Mesendoderm (in vitro differentiated cells): ENCODE measurements around the gene TRRAP.

Experiments
- DNase-seq: peaks from one replicate; pipeline ENCODE4 v3.0.0; 2013
- H2AK5ac ChIP-seq: 2 replicates; pipeline ENCODE4 v1.6.1; 2013; ENCODE audit warnings: low read length, inconsistent platforms
- H2BK120ac ChIP-seq: 2 replicates; pipeline ENCODE4 v1.6.1; 2013; ENCODE audit warnings: low read depth, mild to moderate bottlenecking, low read length, moderate library complexity, mixed read lengths
- H2BK15ac ChIP-seq: replicated peaks from 2 replicates; pipeline ENCODE4 v1.6.1; 2013; ENCODE audit warnings: low read depth, mild to moderate bottlenecking, moderate library complexity
- H2BK5ac ChIP-seq: 2 replicates; pipeline ENCODE4 v1.6.1; 2013; ENCODE audit warnings: low read length, inconsistent platforms
- H3K18ac ChIP-seq: 2 replicates; pipeline ENCODE4 v1.6.1; 2013; ENCODE audit warnings: mild to moderate bottlenecking, low read length, mixed read lengths
- H3K23ac ChIP-seq: one replicate; pipeline ENCODE4 v1.6.1; 2013; ENCODE audit warnings: low read length
- H3K27ac ChIP-seq: 2 replicates; pipeline ENCODE4 v1.5.1; 2013; ENCODE audit warnings: low read depth, mild to moderate bottlenecking, inconsistent platforms, low read length, moderate library complexity
- H3K27me3 ChIP-seq: 2 replicates; pipeline ENCODE4 v1.6.1; 2013; ENCODE audit warnings: low read length, control low read depth, mild to moderate bottlenecking, inconsistent platforms; ENCODE audit not compliant: insufficient read depth, poor library complexity
- H3K36me3 ChIP-seq: 2 replicates; pipeline ENCODE4 v1.6.1; 2013; ENCODE audit warnings: low read length, inconsistent platforms; ENCODE audit not compliant: control insufficient read depth, insufficient read depth
- H3K4ac ChIP-seq: one replicate; pipeline ENCODE4 v1.6.1; 2013; ENCODE audit warnings: low read depth, mild to moderate bottlenecking, low read length, moderate library complexity
- H3K4me1 ChIP-seq: 2 replicates; pipeline ENCODE4 v1.6.1; 2013; ENCODE audit warnings: low read depth, low read length, inconsistent platforms; ENCODE audit not compliant: control insufficient read depth
- H3K4me2 ChIP-seq: 2 replicates; pipeline ENCODE4 v1.6.1; 2013; ENCODE audit warnings: low read length
- H3K4me3 ChIP-seq: 2 replicates; pipeline ENCODE4 v1.5.1; 2013; ENCODE audit warnings: mild to moderate bottlenecking, low read length
- H3K56ac ChIP-seq: one replicate; pipeline ENCODE4 v1.6.1; 2013; ENCODE audit warnings: low read length
- H3K79me1 ChIP-seq: 2 replicates; pipeline ENCODE4 v1.6.1; 2013; ENCODE audit warnings: low read length, inconsistent platforms
- H3K79me2 ChIP-seq: 2 replicates; pipeline ENCODE4 v1.6.1; 2013; ENCODE audit warnings: mild to moderate bottlenecking, low read length; ENCODE audit not compliant: control insufficient read depth, insufficient read depth
- H3K9ac ChIP-seq: 2 replicates; pipeline ENCODE4 v1.6.1; 2013; ENCODE audit warnings: low read length, inconsistent platforms
- H4K5ac ChIP-seq: one replicate; pipeline ENCODE4 v1.6.1; 2013; ENCODE audit warnings: low read length
- H4K8ac ChIP-seq: one replicate; pipeline ENCODE4 v1.6.1; 2013; ENCODE audit warnings: low read depth, mild to moderate bottlenecking, control low read depth, low read length, moderate library complexity
- WGBS: extraction: QIAGEN DNeasy Blood & Tissue Kit; methylation state at CpG from one replicate; pipeline ENCODE4 v1.1.7; 2013; ENCODE audit warnings: low lambda C conversion rate, missing lambda C conversion rate; ENCODE audit not compliant: insufficient coverage; ENCODE audit errors: extremely low coverage; 5-methylcytosine and 5-hydroxymethylcytosine counted together

Gene TRRAP

DNA sequence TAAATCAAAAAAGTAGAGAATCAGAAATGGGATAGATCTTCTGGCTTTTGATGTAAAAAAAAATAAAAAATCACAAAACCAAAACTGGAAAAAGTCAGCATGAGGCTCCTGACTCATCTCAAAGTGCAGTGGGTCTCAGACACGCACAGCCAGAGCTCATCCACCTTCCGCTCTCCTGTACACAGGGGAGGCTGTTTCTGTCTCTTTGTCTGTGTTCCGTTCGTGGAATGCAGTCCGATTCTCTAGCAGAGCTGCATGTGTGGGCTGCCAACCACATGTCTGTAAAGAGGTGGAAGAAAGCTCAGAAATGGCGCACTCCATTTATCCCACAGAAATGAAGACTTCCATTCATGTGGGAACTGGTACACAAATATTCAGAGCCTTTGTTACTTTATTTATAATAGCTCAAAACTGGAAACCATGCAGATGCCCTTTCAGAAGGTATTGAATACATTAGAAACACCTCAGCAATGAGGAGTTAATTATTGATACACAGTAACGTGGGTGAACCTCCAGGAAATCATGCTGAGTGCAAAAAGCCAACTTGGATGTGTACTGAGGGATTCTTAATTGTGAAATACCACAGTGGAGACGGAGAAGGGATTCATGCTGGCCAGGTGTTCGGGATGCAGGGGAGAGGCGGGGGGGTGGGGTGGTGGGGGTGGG, 123.3 kb downstream of the TRRAP start:
- H3K4me3 ChIP-seq, result no peak overlapping the region
- H3K27me3 ChIP-seq, result no peaks in the 10 kb centered on the region
- WGBS, result no CpG with 5 or more reads among the region's 10 CpGs
- no peak overlapping the region for H3K9ac ChIP-seq
- H3K79me1 ChIP-seq, result no peaks in the 10 kb centered on the region
- H3K4ac ChIP-seq, result no peak overlapping the region
- H2BK5ac ChIP-seq, result no peak overlapping the region
- no peak overlapping the region for H3K27ac ChIP-seq
- no peak overlapping the region for H2AK5ac ChIP-seq
- no peaks in the 10 kb centered on the region for H3K79me2 ChIP-seq
- H3K4me1 ChIP-seq, result no peaks in the 10 kb centered on the region
- no peak overlapping the region for H4K5ac ChIP-seq
- no peak overlapping the region for H3K4me2 ChIP-seq
- no peak for DNase-seq
- no peak overlapping the region for H3K23ac ChIP-seq
- H4K8ac ChIP-seq, result no peak overlapping the region
- H3K36me3 ChIP-seq, result peaks cover 14% of the 10 kb centered on the region
- no peak overlapping the region for H2BK15ac ChIP-seq
- no peak overlapping the region for H3K56ac ChIP-seq
- no peak overlapping the region for H3K18ac ChIP-seq
- H2BK120ac ChIP-seq, result no peak overlapping the region

DNA sequence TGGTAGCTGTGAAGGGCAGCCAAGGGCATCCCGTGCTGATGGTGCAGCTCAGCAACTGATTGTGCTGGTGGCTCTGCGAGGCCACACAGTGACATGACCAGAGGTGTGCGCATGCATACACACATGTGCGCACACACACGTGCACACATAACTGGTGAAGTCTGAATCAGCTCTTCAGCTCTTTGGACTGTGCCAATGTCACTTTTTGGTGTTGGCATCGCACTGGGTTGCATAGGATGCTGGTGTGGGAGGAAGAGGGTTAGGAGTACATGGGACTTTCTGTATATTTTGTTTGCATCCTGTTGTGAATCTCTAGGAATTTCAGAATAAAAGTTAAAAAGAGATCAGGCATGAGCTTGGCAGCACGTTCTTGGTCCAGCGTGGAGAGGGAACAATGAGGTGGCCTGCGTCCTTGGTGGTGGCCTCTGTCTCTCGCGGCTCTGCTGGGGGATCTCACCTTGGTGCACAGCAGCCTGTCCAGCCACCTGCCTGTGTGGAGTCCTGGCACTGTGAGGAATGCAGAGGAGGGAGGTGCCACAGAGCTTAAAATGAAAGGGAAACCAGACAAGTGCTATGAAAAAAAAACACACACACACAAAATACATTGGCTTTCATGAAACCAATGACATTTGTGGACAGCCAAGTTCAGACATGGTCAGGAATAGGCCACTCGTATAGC, 124.0 kb downstream of the TRRAP start:
- H3K79me2 ChIP-seq, result no peaks in the 10 kb centered on the region
- peaks cover 16% of the 10 kb centered on the region for H3K36me3 ChIP-seq
- H2BK5ac ChIP-seq, result no peak overlapping the region
- no peak overlapping the region for H3K4me3 ChIP-seq
- H4K8ac ChIP-seq, result no peak overlapping the region
- no peak for DNase-seq
- H2AK5ac ChIP-seq, result no peak overlapping the region
- no peaks in the 10 kb centered on the region for H3K27me3 ChIP-seq
- H3K4me1 ChIP-seq, result no peaks in the 10 kb centered on the region
- H3K27ac ChIP-seq, result no peak overlapping the region
- H4K5ac ChIP-seq, result no peak overlapping the region
- no peak overlapping the region for H2BK120ac ChIP-seq
- no CpG with 5 or more reads among the region's 12 CpGs for WGBS
- H2BK15ac ChIP-seq, result no peak overlapping the region
- no peak overlapping the region for H3K18ac ChIP-seq
- no peak overlapping the region for H3K23ac ChIP-seq
- H3K4me2 ChIP-seq, result no peak overlapping the region
- H3K9ac ChIP-seq, result no peak overlapping the region
- no peak overlapping the region for H3K4ac ChIP-seq
- H3K79me1 ChIP-seq, result no peaks in the 10 kb centered on the region
- no peak overlapping the region for H3K56ac ChIP-seq

- Histone ChIP-seq H4K8ac (no peak overlapping the region), H4K5ac (no peak overlapping the region), H3K27ac (no peak overlapping the region), H3K4ac (no peak overlapping the region), H2BK120ac (no peak overlapping the region), H2AK5ac (no peak overlapping the region), H3K79me2 (no peaks in the 10 kb centered on the region), H2BK5ac (no peak overlapping the region), H3K36me3 (peaks cover 16% of the 10 kb centered on the region), H3K18ac (no peak overlapping the region), H3K9ac (no peak overlapping the region), H3K4me2 (no peak overlapping the region), H2BK15ac (no peak overlapping the region), H3K4me1 (no peaks in the 10 kb centered on the region), H3K56ac (no peak overlapping the region), H3K27me3 (no peaks in the 10 kb centered on the region), H3K23ac (no peak overlapping the region), H3K4me3 (no peak overlapping the region), H3K79me1 (no peaks in the 10 kb centered on the region)
- DNase-seq, result no peak
- no CpG with 5 or more reads among the region's 20 CpGs for WGBS
Observed at GRCh38 chr7:99002827-99003212, 124.5 kb downstream of the TRRAP start.

DNA sequence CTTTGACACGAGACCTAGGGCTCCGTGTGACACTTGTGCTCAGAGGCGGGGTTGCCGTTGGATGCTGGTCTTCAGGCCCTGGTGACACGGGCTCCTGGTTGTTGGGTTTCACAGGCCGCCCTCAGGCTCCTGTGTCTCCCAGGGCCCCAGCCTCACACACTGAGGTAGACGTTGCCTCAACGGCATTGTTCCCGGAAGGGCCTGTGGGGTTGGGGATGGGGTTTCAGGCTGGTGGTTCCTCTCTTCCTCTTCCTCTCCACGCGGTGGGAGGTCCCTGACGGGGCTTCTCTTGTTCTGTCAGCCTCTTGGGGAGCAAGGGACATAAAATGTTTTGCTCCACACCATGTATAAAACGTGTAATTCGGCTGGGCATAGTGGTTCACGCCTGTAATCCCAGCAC, 125.1 kb downstream of the TRRAP start:
- no CpG with 5 or more reads among the region's 15 CpGs for WGBS
- no peak for DNase-seq

GRCh38 chr7:99004216-99004615, 125.9 kb downstream of the TRRAP start:
- Histone ChIP-seq H3K9ac (no peak overlapping the region), H3K4me2 (no peak overlapping the region), H3K27me3 (no peaks in the 10 kb centered on the region), H2BK5ac (no peak overlapping the region), H3K18ac (no peak overlapping the region), H3K79me1 (no peaks in the 10 kb centered on the region), H2BK15ac (no peak overlapping the region), H3K4me1 (no peaks in the 10 kb centered on the region), H3K4ac (no peak overlapping the region), H4K5ac (no peak overlapping the region), H3K56ac (no peak overlapping the region), H3K36me3 (peaks cover 18% of the 10 kb centered on the region), H3K4me3 (no peak overlapping the region), H3K27ac (no peak overlapping the region), H4K8ac (no peak overlapping the region), H3K79me2 (no peaks in the 10 kb centered on the region), H2AK5ac (no peak overlapping the region), H2BK120ac (no peak overlapping the region), H3K23ac (no peak overlapping the region)
- no CpG with 5 or more reads among the region's 8 CpGs for WGBS
- DNase-seq, result no peak

More for the DNA sequence above, 125.1 kb downstream of the TRRAP start:
- Histone ChIP-seq H2BK15ac (no peak overlapping the region), H3K4me1 (no peaks in the 10 kb centered on the region), H3K56ac (no peak overlapping the region), H3K9ac (no peak overlapping the region), H3K27me3 (no peaks in the 10 kb centered on the region), H2BK5ac (no peak overlapping the region), H4K5ac (no peak overlapping the region), H3K4me2 (no peak overlapping the region), H3K18ac (no peak overlapping the region), H3K4me3 (no peak overlapping the region), H3K23ac (no peak overlapping the region), H2AK5ac (no peak overlapping the region), H3K79me2 (no peaks in the 10 kb centered on the region), H3K4ac (no peak overlapping the region), H4K8ac (no peak overlapping the region), H2BK120ac (no peak overlapping the region), H3K27ac (no peak overlapping the region), H3K79me1 (no peaks in the 10 kb centered on the region), H3K36me3 (peaks cover 19% of the 10 kb centered on the region)
